Panc1 (cell line): ENCODE measurements around the gene ACTG1. TPM values are rescaled to one million over a fixed set of nuclear protein-coding genes. Genes with fewer than 3 reads are reported as not detected.
A peak's percentile ranks its signal among the peaks of the same experiment; 100 is the strongest.

Experiments
- ATAC-seq: fragments of 200-7000 bp; cut with Tn5 transposase; 2 replicates; pipeline ENCODE4 v1.9.1; 2020; ENCODE audit warnings: mild to moderate bottlenecking, moderate library complexity
- BruUV-seq: library from RNA; stranded (reverse); fragments of 400-500 nt; replicated peaks from 2 replicates; lab custom pipeline; 2021; lab: Mats Ljungman, UMichigan
- CTCF ChIA-PET: fragments of 300-600 bp; sonication (Branson Sonifier 250); formaldehyde crosslinking; loops from one replicate; lab custom pipeline; 2022; ENCODE audit warnings: antibody characterized with exemption; lab: Charles Lee
- POLR2A ChIA-PET: fragments of 300-600 bp; sonication (Branson Sonifier 250); formaldehyde crosslinking; loops from one replicate; lab custom pipeline; 2022; ENCODE audit warnings: antibody characterized with exemption; lab: Charles Lee
- DNase-seq: peaks from one replicate; pipeline ENCODE4 v3.0.0-alpha.2; 2010; ENCODE audit warnings: low read depth, low spot score
- H3K27ac ChIP-seq: 2 replicates; pipeline ENCODE4 v1.5.1; 2011; ENCODE audit warnings: mild to moderate bottlenecking, low read length, inconsistent platforms
- H3K27me3 ChIP-seq: fragments of 200-500 bp; sonication (Bioruptor generic); 2 replicates; pipeline ENCODE4 v1.6.0; 2014; ENCODE audit warnings: low read length, inconsistent platforms; ENCODE audit not compliant: control insufficient read depth, insufficient read depth
- H3K36me3 ChIP-seq: fragments of 200-500 bp; sonication (Bioruptor generic); 2 replicates; pipeline ENCODE4 v1.5.1; 2014; ENCODE audit warnings: inconsistent platforms, mild to moderate bottlenecking, low read length, moderate library complexity; ENCODE audit not compliant: control insufficient read depth, insufficient read depth
- H3K4me1 ChIP-seq: 2 replicates; pipeline ENCODE4 v1.5.1; 2011; ENCODE audit warnings: inconsistent platforms, mild to moderate bottlenecking, low read length, moderate library complexity; ENCODE audit not compliant: control insufficient read depth, insufficient read depth
- H3K4me3 ChIP-seq, 2 experiments: 2 replicates each; pipeline ENCODE4 v1.5.1; 2011 to 2012; ENCODE audit warnings: low read depth in 2 of 2, low read length in 2 of 2, mild to moderate bottlenecking in 2 of 2, inconsistent platforms in 1 of 2, moderate library complexity in 1 of 2
- H3K9me3 ChIP-seq: fragments of 200-500 bp; sonication (Bioruptor generic); 2 replicates; pipeline ENCODE4 v1.5.1; 2014; ENCODE audit warnings: low read depth, mild to moderate bottlenecking, inconsistent platforms, low read length, moderate library complexity; ENCODE audit not compliant: control insufficient read depth, insufficient read depth
- CTCF ChIP-seq: fragments of 450-650 bp; IDR thresholded peaks from 2 replicates; pipeline ENCODE4 v1.5.1; 2017; ENCODE audit warnings: mild to moderate bottlenecking
- POLR2AphosphoS5 ChIP-seq: IDR thresholded peaks from 2 replicates; pipeline ENCODE4 v1.6.1; 2012; ENCODE audit warnings: mild to moderate bottlenecking, low read depth, low read length, moderate library complexity
- REST ChIP-seq, 2 experiments: IDR thresholded peaks; 2 replicates each; pipeline ENCODE4 v1.6.1; 2011 to 2012; ENCODE audit warnings: low read depth in 2 of 2, control low read depth in 1 of 2, low read length in 1 of 2, mild to moderate bottlenecking in 1 of 2, moderate library complexity in 1 of 2; ENCODE audit not compliant: insufficient read depth in 1 of 2
- SIN3A ChIP-seq: IDR thresholded peaks from 2 replicates; pipeline ENCODE4 v1.6.1; 2012; ENCODE audit warnings: low read depth, mild to moderate bottlenecking, low read length, moderate library complexity, borderline replicate concordance; ENCODE audit not compliant: insufficient read depth
- TCF7L2 ChIP-seq: IDR thresholded peaks from 2 replicates; pipeline ENCODE4 v1.6.1; 2011; ENCODE audit warnings: mild to moderate bottlenecking, low read depth, low read length, inconsistent platforms
- in situ Hi-C: cut with HindIII; loops from 2 replicates; pipeline ENCODE4 v1.10.0; 2016; ENCODE audit warnings: low sequenced_read_pairs, low pct_unique_long_range_greater_than_20kb
- intact Hi-C: fragments of 100-400 bp; cut with micrococcal nuclease; formaldehyde crosslinking; loops from one replicate; pipeline ENCODE4 v1.10.0; 2022; ENCODE audit not compliant: unreplicated experiment
- total RNA-seq: library from RNA; stranded (reverse); gene quantifications from one replicate; pipeline ENCODE4 v1.2.1, GENCODE V29; 2021; ENCODE audit not compliant: unreplicated experiment

Gene ACTG1
- total RNA-seq, 1 experiment from 2014 or later = 4,502 TPM

- CTCF ChIA-PET = no interaction called here
- peak; percentile 82 for TF ChIP-seq POLR2AphosphoS5
- peak; percentile 53; the same call in 1 of the 2 replicates for TF ChIP-seq SIN3A
- TF ChIP-seq REST (IDR thresholded peaks at IDR 0.05; ENCODE audit: insufficient read depth in 1 of 2, low read depth in 2 of 2, low read length in 1 of 2) = no peak
- intact Hi-C loops (loop anchor here (5.0 to 10.0 kb wide), 2 partner anchors 85 to 233 kb away; no protein-coding TSS in a partner anchor), in situ Hi-C loops (no loop called here)
- ATAC-seq (peak; percentile 80), DNase-seq (no peak)
- BruUV-seq = no TSS peak
- H3K9me3 ChIP-seq = no peaks in the 10 kb centered on the region
- H3K4me3 ChIP-seq = peak overlapping the region; percentile 52 to 62
- peaks cover 49% of the 10 kb centered on the region for H3K4me1 ChIP-seq
- POLR2A ChIA-PET = no interaction called here
- H3K27ac ChIP-seq = peak overlapping the region; percentile 85
- no peaks in the 10 kb centered on the region; the same call in 1 of the 2 replicates for H3K36me3 ChIP-seq
- H3K27me3 ChIP-seq = no peaks in the 10 kb centered on the region
Observed at GRCh38 chr17:81487487-81488275, 24.9 kb downstream of the ACTG1 start.

- in situ Hi-C loops = no loop called here
Observed at GRCh38 chr17:81487089-81487486, 25.5 kb downstream of the ACTG1 start.

More at GRCh38 chr17:81487089-81487486, 25.5 kb downstream of the ACTG1 start:
- Histone ChIP-seq H3K27ac (peak overlapping the region; percentile 83), H3K4me3 (peak overlapping the region; percentile 52 to 62), H3K27me3 (no peaks in the 10 kb centered on the region), H3K36me3 (no peaks in the 10 kb centered on the region; the same call in 1 of the 2 replicates), H3K9me3 (no peaks in the 10 kb centered on the region), H3K4me1 (peaks cover 53% of the 10 kb centered on the region)
- CTCF ChIA-PET = interaction anchor here (0.6 kb wide), 1 partner anchor 18 kb away, joined by 3 read pairs; no protein-coding TSS in a partner anchor
- POLR2A ChIA-PET = no interaction called here
- ATAC-seq (no peak), DNase-seq (no peak)
- no TSS peak for BruUV-seq
- intact Hi-C loops = loop anchor here (5.0 to 10.0 kb wide), 2 partner anchors 85 to 232 kb away; no protein-coding TSS in a partner anchor
- no peak for TF ChIP-seq SIN3A
- no peak for TF ChIP-seq TCF7L2
- TF ChIP-seq CTCF = no peak
- no peak for TF ChIP-seq POLR2AphosphoS5
- no peak for TF ChIP-seq REST (IDR thresholded peaks at IDR 0.05; ENCODE audit: insufficient read depth in 1 of 2, low read depth in 2 of 2, low read length in 1 of 2)
